GM19025 (cell line): Measurements from ENCODE around the gene IKBIP.
"Not testable (repeated sequence)": the region's sequence is repeated elsewhere in the genome, so short reads cannot be mapped to it uniquely, and the experiment has no call there.

Source experiments
- ATAC-seq: cut with Tn5 transposase; IDR thresholded peaks from one replicate; pipeline ENCODE4 v1.9.1; 2021; ENCODE audit warnings: mild to moderate bottlenecking, low read depth, moderate library complexity; ENCODE audit not compliant: unreplicated experiment

The IKBIP gene

GRCh38 chr12:98638009-98638408, 6.6 kb downstream of the IKBIP start:
- ATAC-seq = no peak

GRCh38 chr12:98637068-98637467, 7.5 kb downstream of the IKBIP start:
- no peak for ATAC-seq

- ATAC-seq = peak; percentile 74
Observed at GRCh38 chr12:98635657-98636323, 8.8 kb downstream of the IKBIP start.

GRCh38 chr12:98618952-98619351, 25.6 kb downstream of the IKBIP start:
- ATAC-seq = no peak

GRCh38 chr12:98612696-98613334, 31.8 kb downstream of the IKBIP start:
- peak; percentile 82 for ATAC-seq

- no peak for ATAC-seq
Observed at GRCh38 chr12:98610596-98610995, 34.0 kb downstream of the IKBIP start.

- ATAC-seq = no peak
Observed at GRCh38 chr12:98606359-98606988, 38.1 kb downstream of the IKBIP start.

GRCh38 chr12:98601924-98602323, 42.7 kb downstream of the IKBIP start:
- no peak for ATAC-seq

GRCh38 chr12:98597313-98597712, 47.3 kb downstream of the IKBIP start:
- not testable (repeated sequence) for ATAC-seq

GRCh38 chr12:98595243-98595988, 49.2 kb downstream of the IKBIP start:
- ATAC-seq = no peak

- no peak for ATAC-seq
Observed at GRCh38 chr12:98594050-98594835, 50.3 kb downstream of the IKBIP start.

GRCh38 chr12:98593351-98594049, 51.1 kb downstream of the IKBIP start, which contains the start of gene SLC25A3:
Gene SLC25A3 (plus strand): TSS chr12:98593686. CDS start chr12:98593979, 293 bp downstream.
- ATAC-seq = peak; percentile 99

GRCh38 chr12:98592825-98593322, 51.7 kb downstream of the IKBIP start:
- no peak for ATAC-seq

- ATAC-seq = no peak
Observed at GRCh38 chr12:98591209-98591608, 53.4 kb downstream of the IKBIP start.

- no peak for ATAC-seq
Observed at GRCh38 chr12:98587084-98587483, 57.5 kb downstream of the IKBIP start.

- no peak for ATAC-seq
Observed at GRCh38 chr12:98582093-98582492, 62.5 kb downstream of the IKBIP start.

GRCh38 chr12:98581101-98581500, 63.5 kb downstream of the IKBIP start:
- ATAC-seq = no peak

- no peak for ATAC-seq
Observed at GRCh38 chr12:98580695-98581094, 63.9 kb downstream of the IKBIP start.

- no peak for ATAC-seq
Observed at GRCh38 chr12:98579835-98580234, 64.8 kb downstream of the IKBIP start.
